NT2/D1 (cell line): ENCODE results near the gene CEP131.

Experiments
- SUZ12 ChIP-seq: IDR thresholded peaks from 2 replicates; pipeline ENCODE4 v1.6.1; 2011; ENCODE audit not compliant: insufficient read length, insufficient read depth; ENCODE audit errors: extremely low read depth
- YY1 ChIP-seq: IDR thresholded peaks from 2 replicates; pipeline ENCODE4 v1.6.1; 2011; ENCODE audit not compliant: insufficient read length, insufficient read depth
- ZNF274 ChIP-seq: IDR thresholded peaks from 2 replicates; pipeline ENCODE4 v1.6.1; 2011; ENCODE audit warnings: mild to moderate bottlenecking, low read depth, low read length

DNA sequence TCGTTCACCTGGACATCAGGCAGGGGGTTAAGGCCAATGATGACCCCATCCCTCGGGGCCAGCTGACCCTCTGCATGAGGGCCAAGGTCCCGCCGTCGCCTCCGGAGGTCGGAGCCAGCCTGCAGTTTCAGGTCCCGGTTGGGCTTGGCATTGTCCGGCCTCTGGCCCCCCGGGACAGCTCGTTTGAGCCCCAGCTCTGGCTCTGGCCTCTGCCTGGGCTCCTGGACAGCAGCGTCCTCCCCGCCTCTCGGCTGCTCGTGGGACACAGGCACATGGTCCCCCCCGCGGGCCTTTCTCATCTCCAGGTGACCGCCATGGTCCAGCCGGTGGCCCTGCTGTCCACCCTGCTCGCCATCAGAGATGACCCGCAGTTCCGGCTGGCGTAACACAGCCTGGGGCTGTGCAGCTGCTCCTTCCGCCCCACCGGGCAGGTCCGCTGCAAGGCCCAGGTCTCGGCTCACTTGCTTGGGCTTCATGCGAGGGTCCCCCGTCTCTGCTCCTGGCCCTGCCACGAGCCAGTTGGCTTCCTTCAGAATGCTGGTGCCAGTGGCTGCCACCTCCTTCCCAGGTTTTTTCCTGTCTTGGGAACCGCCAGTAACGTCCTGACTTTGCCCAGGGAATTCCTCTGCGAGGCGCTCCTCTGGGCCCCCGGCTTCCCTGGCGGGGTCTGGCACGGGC lies 23.0 kb upstream of the CEP131 start:
- TF ChIP-seq SUZ12 (no peak), YY1 (no peak), ZNF274 (no peak)
